ENCODE results near the gene ACTR10.

Gene ACTR10

DNA sequence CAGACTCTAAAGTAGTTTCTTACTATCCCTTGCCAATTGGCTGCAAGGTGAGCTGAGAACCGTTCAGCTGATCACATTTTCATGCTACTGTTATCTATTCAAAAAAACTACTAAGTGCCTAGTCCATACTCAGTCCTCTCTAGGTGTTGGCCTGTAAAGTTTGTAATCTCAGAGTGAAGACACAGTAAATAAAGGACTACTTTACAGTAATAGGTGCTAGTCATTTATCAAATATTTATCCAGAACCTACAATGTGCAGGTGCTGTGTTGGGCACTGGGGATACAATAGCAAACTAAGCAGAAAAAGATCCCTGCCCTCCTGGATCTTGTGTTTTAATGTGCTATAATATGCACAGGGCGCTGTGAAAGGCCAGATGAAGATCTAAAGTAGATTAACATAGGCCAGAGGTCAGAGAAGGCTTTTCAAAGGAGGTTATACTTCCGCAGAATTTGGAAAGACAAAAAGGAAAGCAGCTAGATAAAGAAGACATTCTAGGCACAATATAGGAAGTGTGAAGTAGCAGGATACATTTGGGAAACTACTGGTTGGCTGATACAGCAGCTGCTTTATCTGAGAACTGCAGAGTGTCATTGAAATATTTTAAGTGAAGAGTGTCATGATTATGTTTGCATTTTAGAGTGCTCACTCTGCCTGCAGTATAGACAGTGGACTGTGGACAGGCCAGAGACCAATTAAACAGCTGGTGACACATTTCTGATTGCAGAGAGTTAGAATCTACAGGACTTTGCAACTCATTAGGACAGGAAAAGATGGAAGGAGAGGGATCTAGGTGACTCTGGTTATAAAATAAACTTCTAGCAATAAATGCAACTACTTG lies 8.0 kb upstream of the ACTR10 start:
- DNase-seq (ENCODE audit: low read depth in 2 of 2) = no peak
- TF ChIP-seq CTCF (IDR thresholded peaks at IDR 0.05; ENCODE audit: low read depth, low read length) = no peak
- H3K4me3 ChIP-seq (replicated peaks in 1 of 2; ENCODE audit: low read depth in 2 of 2, low read length in 2 of 2) = no peak overlapping the region

GRCh38 chr14:58193542-58193941 lies 6.4 kb upstream of the ACTR10 start:
- no peak overlapping the region for H3K4me3 ChIP-seq (replicated peaks in 1 of 2; ENCODE audit: low read depth in 2 of 2, low read length in 2 of 2)
- TF ChIP-seq CTCF (IDR thresholded peaks at IDR 0.05; ENCODE audit: low read depth, low read length) = no peak
- DNase-seq (ENCODE audit: low read depth in 2 of 2) = peak in 1 of 2 donors; percentile 9

DNA sequence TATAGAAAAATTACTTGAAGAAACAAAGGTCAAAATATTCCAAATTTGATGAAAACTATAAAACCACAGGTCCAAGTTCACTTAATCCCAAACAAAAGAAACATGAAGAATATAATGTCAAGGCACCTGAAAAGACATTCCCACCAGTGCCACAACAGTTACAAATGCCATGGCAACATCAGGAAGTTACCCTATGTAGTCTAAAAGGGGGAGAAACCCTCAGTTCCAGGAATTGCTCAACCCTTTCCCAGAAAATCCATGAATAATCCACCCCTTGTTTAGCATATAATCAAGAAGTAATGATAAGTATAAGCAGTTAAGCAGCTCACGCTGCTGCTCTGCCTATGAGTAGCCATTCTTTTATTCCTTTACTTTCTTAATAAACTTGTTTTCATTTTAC lies 3.8 kb upstream of the ACTR10 start:
- DNase-seq (ENCODE audit: low read depth in 2 of 2) = no peak

GRCh38 chr14:58198086-58198485 lies 1.9 kb upstream of the ACTR10 start:
- H3K4me3 ChIP-seq (replicated peaks in 1 of 2; ENCODE audit: low read depth in 2 of 2, low read length in 2 of 2) = no peak overlapping the region
- DNase-seq (ENCODE audit: low read depth in 2 of 2) = no peak
- TF ChIP-seq CTCF (IDR thresholded peaks at IDR 0.05; ENCODE audit: low read depth, low read length) = no peak

More for the DNA sequence above, 3.8 kb upstream of the ACTR10 start:
- no peak for TF ChIP-seq CTCF (IDR thresholded peaks at IDR 0.05; ENCODE audit: low read depth, low read length)
- no peak overlapping the region for H3K4me3 ChIP-seq (replicated peaks in 1 of 2; ENCODE audit: low read depth in 2 of 2, low read length in 2 of 2)

DNA sequence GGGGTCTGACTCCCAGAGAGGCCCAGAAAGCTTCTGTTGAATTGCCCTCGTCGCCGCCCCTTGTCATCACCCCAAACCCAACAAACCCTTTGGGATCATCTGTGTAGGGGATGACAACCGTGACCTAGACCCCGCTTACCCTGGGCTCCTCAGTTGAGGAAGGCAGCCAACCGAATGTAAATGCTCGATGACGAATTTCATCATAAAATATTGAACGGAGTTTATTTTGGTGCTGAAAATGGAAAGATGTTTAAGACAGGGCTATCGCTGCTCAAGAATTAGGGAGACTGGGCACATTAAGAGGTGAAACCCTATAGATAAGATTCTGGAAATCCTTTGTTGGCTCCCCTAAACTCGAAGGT lies 512 bp downstream of the ACTR10 start:
- DNase-seq (ENCODE audit: low read depth in 2 of 2) = no peak
- H3K4me3 ChIP-seq (replicated peaks in 1 of 2; ENCODE audit: low read depth in 2 of 2, low read length in 2 of 2) = peak overlapping the region; percentile 89 to 93
- no peak for TF ChIP-seq CTCF (IDR thresholded peaks at IDR 0.05; ENCODE audit: low read depth, low read length)

- no peak for TF ChIP-seq CTCF (IDR thresholded peaks at IDR 0.05; ENCODE audit: low read depth, low read length)
- DNase-seq (ENCODE audit: low read depth in 2 of 2) = no peak
- H3K4me3 ChIP-seq (replicated peaks in 1 of 2; ENCODE audit: low read depth in 2 of 2, low read length in 2 of 2) = peak overlapping the region; percentile 89 to 93
These were observed 897 bp downstream of the ACTR10 start for GRCh38 chr14:58200846-58201245.

DNA sequence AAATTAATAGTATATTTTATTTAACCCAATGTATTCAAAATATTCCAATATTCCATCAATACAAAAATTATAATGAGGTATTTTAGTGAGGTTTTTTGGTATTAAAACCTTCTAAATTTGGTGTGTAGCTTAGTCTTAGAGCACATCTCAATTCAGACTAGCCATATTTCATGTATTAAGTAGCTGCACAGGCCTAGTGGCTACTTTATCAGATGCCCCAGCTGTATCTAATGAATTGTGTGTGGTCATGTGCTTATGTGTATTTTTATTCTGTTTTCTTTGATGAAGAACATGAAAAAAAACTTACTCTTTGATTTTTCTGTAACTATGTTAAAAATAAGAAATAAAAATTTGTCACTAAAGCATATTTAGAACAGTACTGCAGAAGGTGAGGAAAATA lies 13.2 kb downstream of the ACTR10 start:
- DNase-seq (ENCODE audit: low read depth in 2 of 2) = no peak
- H3K4me3 ChIP-seq (replicated peaks in 1 of 2; ENCODE audit: low read depth in 2 of 2, low read length in 2 of 2) = no peak overlapping the region
- TF ChIP-seq CTCF (IDR thresholded peaks at IDR 0.05; ENCODE audit: low read depth, low read length) = no peak

Measured in cardiac fibroblast (primary cell).